SK-N-SH treated with all-trans-retinoic acid at 6 μM for 48 hours (cell line): Measurements from ENCODE around the gene UMPS.
A peak's percentile ranks its signal among the peaks of the same experiment; 100 is the strongest.

Source experiments
- ATAC-seq: fragments of 200-7000 bp; cut with Tn5 transposase; 3 replicates; pipeline ENCODE4 v1.9.1; 2020; ENCODE audit warnings: mild to moderate bottlenecking, moderate library complexity
- ARNTL ChIP-seq: fragments of 450-650 bp; formaldehyde crosslinking; IDR thresholded peaks from 2 replicates; pipeline ENCODE4 v1.5.0; 2020; ENCODE audit warnings: low read depth, mild to moderate bottlenecking, moderate library complexity, borderline replicate concordance
- CREB5 ChIP-seq: fragments of 250-450 bp; sonication (Bioruptor Pico); IDR thresholded peaks from 2 replicates; pipeline ENCODE4 v1.5.1; 2020; ENCODE audit warnings: low read depth, mild to moderate bottlenecking, moderate library complexity
- CSDC2 ChIP-seq: fragments of 250-450 bp; sonication (Bioruptor Pico); IDR thresholded peaks from 2 replicates; pipeline ENCODE4 v1.5.0; 2020; ENCODE audit warnings: mild to moderate bottlenecking, moderate library complexity
- CSRNP3 ChIP-seq: fragments of 250-450 bp; sonication (Bioruptor Pico); IDR thresholded peaks from 2 replicates; pipeline ENCODE4 v1.5.1; 2021; ENCODE audit warnings: mild to moderate bottlenecking, moderate library complexity
- ESRRG ChIP-seq: fragments of 250-450 bp; sonication (Bioruptor Pico); IDR thresholded peaks from 2 replicates; pipeline ENCODE4 v1.6.1; 2021; ENCODE audit warnings: mild to moderate bottlenecking
- GLIS3 ChIP-seq: fragments of 250-450 bp; sonication (Bioruptor Pico); IDR thresholded peaks from 2 replicates; pipeline ENCODE4 v1.5.0; 2020; ENCODE audit warnings: mild to moderate bottlenecking, moderate library complexity
- ISL1 ChIP-seq: fragments of 250-450 bp; sonication (Bioruptor Pico); IDR thresholded peaks from 2 replicates; pipeline ENCODE4 v2.1.2; 2022; ENCODE audit warnings: mild to moderate bottlenecking, moderate library complexity
- OSR1 ChIP-seq: fragments of 250-450 bp; sonication (Bioruptor Pico); IDR thresholded peaks from 2 replicates; pipeline ENCODE4 v1.8.0; 2022; ENCODE audit warnings: moderate library complexity, mild to moderate bottlenecking, inconsistent platforms
- PATZ1 ChIP-seq: fragments of 250-450 bp; sonication (Bioruptor Pico); IDR thresholded peaks from 2 replicates; pipeline ENCODE4 v1.8.0; 2020; ENCODE audit warnings: mild to moderate bottlenecking, moderate library complexity, borderline replicate concordance
- POU6F1 ChIP-seq: fragments of 250-450 bp; sonication (Bioruptor Pico); IDR thresholded peaks from 2 replicates; pipeline ENCODE4 v1.8.0; 2021; ENCODE audit warnings: low read depth, mild to moderate bottlenecking, moderate library complexity, borderline replicate concordance
- PPARA ChIP-seq: fragments of 250-450 bp; sonication (Bioruptor Pico); IDR thresholded peaks from 2 replicates; pipeline ENCODE4 v1.5.0; 2020; ENCODE audit warnings: mild to moderate bottlenecking, borderline replicate concordance
- RARB ChIP-seq: fragments of 250-450 bp; sonication (Bioruptor Pico); IDR thresholded peaks from 2 replicates; pipeline ENCODE4 v1.8.0; 2021; ENCODE audit warnings: mild to moderate bottlenecking, moderate library complexity
- SNAI2 ChIP-seq: fragments of 250-450 bp; sonication (Bioruptor Pico); IDR thresholded peaks from 2 replicates; pipeline ENCODE4 v1.5.0; 2020; ENCODE audit warnings: mild to moderate bottlenecking, moderate library complexity
- TCF4 ChIP-seq: fragments of 250-450 bp; sonication (Bioruptor Pico); IDR thresholded peaks from 2 replicates; pipeline ENCODE4 v1.8.0; 2021; ENCODE audit warnings: mild to moderate bottlenecking, moderate library complexity, borderline replicate concordance
- TOX ChIP-seq: fragments of 250-450 bp; sonication (Bioruptor Pico); IDR thresholded peaks from 2 replicates; pipeline ENCODE4 v1.8.0; 2021; ENCODE audit warnings: mild to moderate bottlenecking, moderate library complexity, borderline replicate concordance
- TSHZ2 ChIP-seq: fragments of 250-450 bp; sonication (Bioruptor Pico); IDR thresholded peaks from 2 replicates; pipeline ENCODE4 v1.5.0; 2020; ENCODE audit warnings: mild to moderate bottlenecking, moderate library complexity
- ZC3H10 ChIP-seq: fragments of 250-450 bp; sonication (Bioruptor Pico); IDR thresholded peaks from 2 replicates; pipeline ENCODE4 v1.5.1; 2021; ENCODE audit warnings: mild to moderate bottlenecking, moderate library complexity
- ZFP30 ChIP-seq: fragments of 450-650 bp; formaldehyde crosslinking; IDR thresholded peaks from 2 replicates; pipeline ENCODE4 v1.5.0; 2022; ENCODE audit warnings: mild to moderate bottlenecking, moderate library complexity
- ZNF70 ChIP-seq: fragments of 450-650 bp; formaldehyde crosslinking; IDR thresholded peaks from 2 replicates; pipeline ENCODE4 v1.5.0; 2020; ENCODE audit warnings: mild to moderate bottlenecking, moderate library complexity
- ZNF8 ChIP-seq: fragments of 450-650 bp; formaldehyde crosslinking; IDR thresholded peaks from 2 replicates; pipeline ENCODE4 v1.5.0; 2020; ENCODE audit warnings: mild to moderate bottlenecking, moderate library complexity

UMPS gene

GRCh38 chr3:124700880-124701684, 29.2 kb upstream of the UMPS start (continued):
- TF ChIP-seq CSRNP3 (no peak), CSDC2 (CRISPR knock-in tag) (no peak), ZFP30 (CRISPR knock-in tag) (no peak), SNAI2 (CRISPR knock-in tag) (no peak), PPARA (CRISPR knock-in tag) (no peak), ESRRG (CRISPR knock-in tag) (no peak), ISL1 (no peak), OSR1 (CRISPR knock-in tag) (no peak), ARNTL (CRISPR knock-in tag) (no peak), POU6F1 (CRISPR knock-in tag) (no peak), GLIS3 (CRISPR knock-in tag) (no peak)

GRCh38 chr3:124701687-124702086, 28.6 kb upstream of the UMPS start:
- peak; percentile 93 for ATAC-seq
- TF ChIP-seq ZFP30 (CRISPR knock-in tag) = no peak
- TF ChIP-seq OSR1 (CRISPR knock-in tag) = no peak
- TF ChIP-seq PPARA (CRISPR knock-in tag) = no peak
- no peak for TF ChIP-seq CSDC2 (CRISPR knock-in tag)
- TF ChIP-seq ESRRG (CRISPR knock-in tag) = no peak
- TF ChIP-seq TSHZ2 (CRISPR knock-in tag) = no peak
- no peak for TF ChIP-seq SNAI2 (CRISPR knock-in tag)
- no peak for TF ChIP-seq CSRNP3
- TF ChIP-seq ZNF70 = no peak
- TF ChIP-seq PATZ1 (CRISPR knock-in tag) = no peak
- no peak for TF ChIP-seq CREB5 (CRISPR knock-in tag)
- TF ChIP-seq RARB (CRISPR knock-in tag) = no peak
- no peak for TF ChIP-seq ZNF8 (CRISPR knock-in tag)
- no peak for TF ChIP-seq ISL1
- TF ChIP-seq, all 23 proteins: peak for 0

GRCh38 chr3:124702950-124703349, 27.3 kb upstream of the UMPS start:
- ATAC-seq = no peak
- TF ChIP-seq ARNTL (CRISPR knock-in tag) (no peak), TSHZ2 (CRISPR knock-in tag) (no peak), ESRRG (CRISPR knock-in tag) (no peak), ZC3H10 (CRISPR knock-in tag) (no peak), CSDC2 (CRISPR knock-in tag) (no peak), TCF4 (CRISPR knock-in tag) (no peak), TOX (CRISPR knock-in tag) (no peak)
